K562 (cell line): ENCODE results near the gene EFEMP2. TPM values are rescaled to one million over a fixed set of nuclear protein-coding genes. Genes with fewer than 3 reads are reported as not detected.

ENCODE experiments used
- BHLHE40 ChIP-seq: IDR thresholded peaks from 2 replicates; pipeline ENCODE4 v1.6.1; 2011; ENCODE audit warnings: low read length, improper control_type of control experiment
- HDAC2 ChIP-seq: fragments of 450-650 bp; IDR thresholded peaks from 2 replicates; pipeline ENCODE4 v1.6.1; 2016; ENCODE audit warnings: mild to moderate bottlenecking
- HLTF ChIP-seq: fragments of 450-650 bp; IDR thresholded peaks from 2 replicates; pipeline ENCODE4 v1.6.1; 2016
- HNRNPL ChIP-seq: fragments of 200-400 bp; formaldehyde crosslinking; IDR thresholded peaks from 2 replicates; pipeline ENCODE4 v1.6.1; 2017; ENCODE audit warnings: low read depth, mild to moderate bottlenecking, low read length
- MLLT1 ChIP-seq, 2 experiments: fragments of 450-650 bp; IDR thresholded peaks; 2 replicates each; pipeline ENCODE4 v1.6.1; 2016
- NEUROD1 ChIP-seq: fragments of 150-350 bp; IDR thresholded peaks from 2 replicates; pipeline ENCODE4 v1.6.1; 2014; ENCODE audit warnings: borderline replicate concordance, low read length, low read depth; ENCODE audit not compliant: partially characterized antibody
- PRDM10 ChIP-seq: fragments of 450-650 bp; IDR thresholded peaks from 2 replicates; pipeline ENCODE4 v1.6.1; 2018; ENCODE audit not compliant: partially characterized antibody
- RBM34 ChIP-seq: fragments of 200-400 bp; formaldehyde crosslinking; IDR thresholded peaks from 2 replicates; pipeline ENCODE4 v1.6.1; 2018; ENCODE audit warnings: low read length, borderline replicate concordance; ENCODE audit not compliant: insufficient read depth
- REST ChIP-seq, 2 experiments: fragments of 450-650 bp; formaldehyde crosslinking in 1 of 2; IDR thresholded peaks; 2 replicates each; pipeline versions ENCODE4 v1.4.0 to v1.6.1; 2014 to 2020; ENCODE audit warnings: mild to moderate bottlenecking in 2 of 2, borderline replicate concordance in 1 of 2, low read depth in 1 of 2
- SPI1 ChIP-seq: IDR thresholded peaks from 2 replicates; pipeline ENCODE4 v1.6.1; 2011; ENCODE audit warnings: low read depth, low read length, control low read depth, borderline replicate concordance
- UBTF ChIP-seq, 2 experiments: IDR thresholded peaks; 2 replicates each; pipeline ENCODE4 v1.6.1; 2012; ENCODE audit warnings: improper control_type of control experiment in 2 of 2, low read depth in 2 of 2, low read length in 2 of 2, borderline replicate concordance in 1 of 2
- ZKSCAN1 ChIP-seq: fragments of 150-350 bp; IDR thresholded peaks from 2 replicates; pipeline ENCODE4 v1.6.1; 2016; ENCODE audit warnings: low read depth, low read length
- polyA plus RNA-seq, 8 experiments: library from polyadenylated mRNA; depleted of rRNA in 4 of 8; stranded (reverse) in 5 of 8; unstranded in 3 of 8; fragments of >200 nt; fragmentation: Nextera tagmentation in 2 of 8; fragmentation: Illumina TruSeq in 1 of 8; extraction: Ambion mirVana in 2 of 8; extraction: Trizol in 1 of 8; gene quantifications; 2 replicates each; pipeline versions ENCODE4 v1.2.1 to v1.2.3, GENCODE V29; 2011 to 2014; ENCODE audit warnings: inconsistent platforms in 1 of 8, missing spikeins in 1 of 8
- total RNA-seq, 7 experiments: library from RNA; depleted of rRNA in 6 of 7; stranded (reverse); fragments of >200 nt in 6 of 7; fragmentation: Illumina TruSeq in 2 of 7; extraction: Trizol in 2 of 7; gene quantifications; 2 replicates each; pipeline versions ENCODE4 v1.2.1 to v1.2.3, GENCODE V29; 2011 to 2021; ENCODE audit warnings: low replicate concordance in 1 of 7

Gene EFEMP2
- total and polyA plus RNA-seq, 9 of the 15 experiments (the other 6 are each of a cell fraction or from before 2014, with no cell fraction given), result 0.07 to 2.9 (median 0.69) TPM; not detected in 1

- TF ChIP-seq UBTF (IDR thresholded peaks at IDR 0.05; ENCODE audit: borderline replicate concordance in 1 of 2, low read depth in 2 of 2, low read length in 2 of 2) (0 out of 4 replicates have a peak, but pooled peaks of 1 of the 2 experiments have one; percentile 29), PRDM10 (peak; percentile 46), ZKSCAN1 (0 out of 2 replicates have a peak, but pooled peaks have one; percentile 28), NEUROD1 (peak; percentile 35), MLLT1 (IDR thresholded peaks at IDR 0.05) (peak in 1 of 2 experiments; percentile 92; a peak in 2 of 4 replicates), BHLHE40 (0 out of 2 replicates have a peak, but pooled peaks have one; percentile 31), HLTF (no peak), HNRNPL (peak; percentile 91), RBM34 (no peak), REST (IDR thresholded peaks at IDR 0.05; ENCODE audit: borderline replicate concordance) (peak; percentile 87), REST (CRISPR knock-in tag; IDR thresholded peaks at IDR 0.05; ENCODE audit: low read depth) (no peak), HDAC2 (no peak), SPI1 (no peak)
Observed at GRCh38 chr11:65884716-65885092, 12.1 kb upstream of the EFEMP2 start (continued).
